C4-2B (cell line): ENCODE data around the gene AMDHD2.

Experiments
- H3K27ac ChIP-seq: fragments of 450-650 bp; 2 replicates; pipeline ENCODE4 v1.5.1; 2017
- ZFX ChIP-seq: fragments of 450-650 bp; IDR thresholded peaks from 2 replicates; pipeline ENCODE4 v1.6.1; 2017
- TF ChIP-seq, protein P1 (sequence below): fragments of 450-650 bp; conservative IDR thresholded peaks from 2 replicates; pipeline ENCODE4 v1.5.1; 2017; ENCODE audit warnings: mild to moderate bottlenecking

AMDHD2 gene

DNA sequence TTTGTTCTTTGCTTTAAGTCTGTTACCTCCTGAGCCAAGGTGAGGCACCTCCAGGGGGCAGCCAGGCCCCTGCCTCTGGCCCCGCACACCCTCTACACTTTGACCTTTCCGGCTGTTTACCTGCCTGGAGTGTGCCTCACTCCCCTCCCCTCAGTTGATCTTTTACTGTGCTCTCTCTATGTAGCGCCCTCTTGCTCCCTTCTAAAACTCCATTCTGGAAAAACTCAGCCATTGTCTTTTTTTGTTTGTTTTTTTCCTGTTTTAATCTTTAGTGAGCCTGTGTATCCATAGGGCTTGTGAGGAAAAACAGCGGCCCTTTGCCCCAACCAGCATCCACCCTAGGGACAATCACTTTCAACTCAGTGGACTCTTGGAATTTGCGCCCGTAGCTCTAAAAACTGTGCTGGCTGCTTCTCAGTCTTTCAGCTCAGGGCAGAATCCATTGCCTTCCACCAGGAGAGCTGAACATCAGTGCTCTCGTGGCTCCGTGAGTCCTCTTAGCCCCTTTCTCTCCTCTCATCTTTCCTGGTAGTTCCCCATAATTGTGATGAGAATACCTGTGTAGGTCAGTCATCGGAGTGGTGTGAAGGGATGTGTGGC lies 4.3 kb downstream of the AMDHD2 start:
- H3K27ac ChIP-seq = no peak overlapping the region

GRCh38 chr16:2526135-2526534 lies 6.0 kb downstream of the AMDHD2 start:
- no peak for TF ChIP-seq ZFX
- TF ChIP-seq, protein P1, sequence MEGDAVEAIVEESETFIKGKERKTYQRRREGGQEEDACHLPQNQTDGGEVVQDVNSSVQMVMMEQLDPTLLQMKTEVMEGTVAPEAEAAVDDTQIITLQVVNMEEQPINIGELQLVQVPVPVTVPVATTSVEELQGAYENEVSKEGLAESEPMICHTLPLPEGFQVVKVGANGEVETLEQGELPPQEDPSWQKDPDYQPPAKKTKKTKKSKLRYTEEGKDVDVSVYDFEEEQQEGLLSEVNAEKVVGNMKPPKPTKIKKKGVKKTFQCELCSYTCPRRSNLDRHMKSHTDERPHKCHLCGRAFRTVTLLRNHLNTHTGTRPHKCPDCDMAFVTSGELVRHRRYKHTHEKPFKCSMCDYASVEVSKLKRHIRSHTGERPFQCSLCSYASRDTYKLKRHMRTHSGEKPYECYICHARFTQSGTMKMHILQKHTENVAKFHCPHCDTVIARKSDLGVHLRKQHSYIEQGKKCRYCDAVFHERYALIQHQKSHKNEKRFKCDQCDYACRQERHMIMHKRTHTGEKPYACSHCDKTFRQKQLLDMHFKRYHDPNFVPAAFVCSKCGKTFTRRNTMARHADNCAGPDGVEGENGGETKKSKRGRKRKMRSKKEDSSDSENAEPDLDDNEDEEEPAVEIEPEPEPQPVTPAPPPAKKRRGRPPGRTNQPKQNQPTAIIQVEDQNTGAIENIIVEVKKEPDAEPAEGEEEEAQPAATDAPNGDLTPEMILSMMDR = no peak
- H3K27ac ChIP-seq = no peak overlapping the region

More for the DNA sequence above, 4.3 kb downstream of the AMDHD2 start:
- TF ChIP-seq, protein P1 = no peak
- TF ChIP-seq ZFX = no peak

DNA sequence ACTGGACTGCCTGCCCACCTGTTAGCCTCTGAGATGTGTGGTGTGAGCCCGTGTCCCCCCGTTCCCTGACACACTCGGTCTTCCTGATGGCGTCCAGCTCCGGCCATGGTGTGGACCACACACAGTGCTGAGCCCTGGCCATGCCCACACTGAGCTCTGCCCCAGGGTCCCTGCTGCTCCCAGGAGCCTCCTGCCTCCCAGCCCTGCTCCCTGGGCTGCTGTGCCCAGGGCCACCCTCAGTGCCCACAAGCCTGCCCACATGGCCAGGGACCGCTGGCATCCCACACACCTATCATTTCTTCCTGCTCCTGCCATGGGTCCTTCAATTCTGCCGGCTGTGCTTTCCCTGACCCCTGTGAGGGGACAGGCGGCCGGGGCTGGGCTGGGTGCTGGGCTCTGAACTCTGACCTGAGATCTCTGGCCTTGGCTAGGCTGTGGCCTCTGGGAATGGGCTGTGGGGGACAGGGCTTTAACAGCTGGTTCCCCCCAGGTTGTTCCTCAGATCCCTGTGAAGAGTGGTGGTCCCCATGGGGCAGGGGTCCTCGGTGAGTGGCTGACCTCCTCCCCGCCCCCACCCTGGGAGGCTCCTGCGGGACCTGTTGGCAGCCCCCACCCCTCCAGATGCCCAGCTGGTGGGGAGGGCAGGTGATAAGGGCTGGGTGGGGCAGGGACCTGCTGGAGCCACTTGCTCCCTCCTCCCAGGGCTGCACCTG lies 7.1 kb downstream of the AMDHD2 start:
- no peak for TF ChIP-seq ZFX
- TF ChIP-seq, protein P1 = no peak
- no peak overlapping the region for H3K27ac ChIP-seq

GRCh38 chr16:2527784-2528100 lies 7.6 kb downstream of the AMDHD2 start:
- no peak for TF ChIP-seq ZFX
- TF ChIP-seq, protein P1 = no peak
- no peak overlapping the region for H3K27ac ChIP-seq

- TF ChIP-seq, protein P1 = no peak
- no peak for TF ChIP-seq ZFX
- no peak overlapping the region for H3K27ac ChIP-seq
Measured at GRCh38 chr16:2528161-2529060, 8.2 kb downstream of the AMDHD2 start.

DNA sequence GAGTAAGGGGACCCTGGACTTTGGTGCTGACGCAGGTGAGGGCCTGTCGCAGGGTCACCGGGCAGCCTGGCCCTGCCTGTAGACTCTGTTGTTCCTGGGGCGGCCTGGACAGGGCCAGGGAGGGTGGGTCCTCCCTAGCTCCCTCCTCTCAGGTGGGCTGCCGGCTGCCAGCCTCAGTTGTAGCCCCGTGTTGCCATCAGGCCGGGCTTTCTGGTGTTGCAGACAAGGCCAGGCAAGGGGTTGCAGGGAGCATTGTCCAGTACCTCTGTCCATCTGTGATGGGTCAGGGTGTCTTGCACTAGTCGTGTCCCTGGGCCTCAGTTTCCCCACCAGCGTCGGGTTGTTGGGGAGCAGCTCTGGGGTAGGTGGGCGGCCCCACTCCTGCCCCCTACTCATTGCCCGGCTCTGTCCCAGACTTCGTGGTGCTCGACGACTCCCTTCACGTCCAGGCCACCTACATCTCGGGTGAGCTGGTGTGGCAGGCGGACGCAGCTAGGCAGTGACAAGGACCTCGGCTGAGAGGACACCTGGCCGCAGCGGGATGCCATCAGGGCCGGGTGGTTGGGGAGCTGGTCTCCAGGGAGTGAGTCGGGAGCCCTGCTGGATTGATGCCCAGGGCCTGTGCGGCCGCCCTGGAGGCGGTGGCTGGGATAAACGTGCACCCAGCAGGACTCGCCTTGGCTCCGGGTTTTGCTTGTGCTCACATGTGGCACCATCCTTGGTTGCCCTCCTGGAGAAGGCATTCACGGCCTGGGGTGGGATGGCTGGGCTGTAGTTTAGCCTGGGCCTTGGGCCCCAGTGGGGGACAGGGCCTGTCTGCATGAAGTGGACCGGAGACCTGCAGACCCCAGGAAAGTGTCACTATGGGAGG lies 9.1 kb downstream of the AMDHD2 start:
- H3K27ac ChIP-seq = no peak overlapping the region; the same call in 1 of the 2 replicates
- TF ChIP-seq, protein P1 = no peak; the same call in 1 of the 2 replicates
- TF ChIP-seq ZFX = no peak
